Measurements from ENCODE around the gene PSME3.

- TF ChIP-seq, protein P1, sequence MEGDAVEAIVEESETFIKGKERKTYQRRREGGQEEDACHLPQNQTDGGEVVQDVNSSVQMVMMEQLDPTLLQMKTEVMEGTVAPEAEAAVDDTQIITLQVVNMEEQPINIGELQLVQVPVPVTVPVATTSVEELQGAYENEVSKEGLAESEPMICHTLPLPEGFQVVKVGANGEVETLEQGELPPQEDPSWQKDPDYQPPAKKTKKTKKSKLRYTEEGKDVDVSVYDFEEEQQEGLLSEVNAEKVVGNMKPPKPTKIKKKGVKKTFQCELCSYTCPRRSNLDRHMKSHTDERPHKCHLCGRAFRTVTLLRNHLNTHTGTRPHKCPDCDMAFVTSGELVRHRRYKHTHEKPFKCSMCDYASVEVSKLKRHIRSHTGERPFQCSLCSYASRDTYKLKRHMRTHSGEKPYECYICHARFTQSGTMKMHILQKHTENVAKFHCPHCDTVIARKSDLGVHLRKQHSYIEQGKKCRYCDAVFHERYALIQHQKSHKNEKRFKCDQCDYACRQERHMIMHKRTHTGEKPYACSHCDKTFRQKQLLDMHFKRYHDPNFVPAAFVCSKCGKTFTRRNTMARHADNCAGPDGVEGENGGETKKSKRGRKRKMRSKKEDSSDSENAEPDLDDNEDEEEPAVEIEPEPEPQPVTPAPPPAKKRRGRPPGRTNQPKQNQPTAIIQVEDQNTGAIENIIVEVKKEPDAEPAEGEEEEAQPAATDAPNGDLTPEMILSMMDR (conservative IDR thresholded peaks at IDR 0.05) = no peak
- no peak for TF ChIP-seq ZFX (IDR thresholded peaks at IDR 0.05)
Measured at GRCh38 chr17:42791948-42792347, 41.2 kb upstream of the PSME3 start.
